ENCODE results near the gene LMX1A.

LMX1A gene

GRCh38 chr1:165235777-165236291 is 120.7 kb downstream of the LMX1A start:
- no peaks in the 10 kb centered on the region for H3K9me3 ChIP-seq
- TF ChIP-seq CTCF (IDR thresholded peaks at IDR 0.05) = no peak
- H3K27ac ChIP-seq = no peak overlapping the region
- H3K27me3 ChIP-seq = peaks cover 0 to 34% of the 10 kb centered on the region in 2 donors
- no peaks in the 10 kb centered on the region for H3K36me3 ChIP-seq
- intact Hi-C loops (cut with DNase I; ENCODE audit: low total_unique reads) = no loop called here
- H3K4me1 ChIP-seq = peaks cover 0 to 15% (median 7%) of the 10 kb centered on the region in 4 donors
- peak overlapping the region; percentile 26 to 31 for H3K4me3 ChIP-seq
- DNase-seq = no peak

GRCh38 chr1:165235155-165235776 is 121.2 kb downstream of the LMX1A start:
- Histone ChIP-seq H3K36me3 (no peaks in the 10 kb centered on the region), H3K9me3 (no peaks in the 10 kb centered on the region), H3K27ac (no peak overlapping the region), H3K4me3 (peak overlapping the region; percentile 26 to 31), H3K27me3 (peaks cover 0 to 34% of the 10 kb centered on the region in 2 donors), H3K4me1 (peaks cover 0 to 15% (median 7%) of the 10 kb centered on the region in 4 donors)
- intact Hi-C loops (cut with DNase I; ENCODE audit: low total_unique reads) = no loop called here
- TF ChIP-seq CTCF (IDR thresholded peaks at IDR 0.05) = no peak
- DNase-seq = no peak

- no peak overlapping the region for H3K27ac ChIP-seq
- H3K36me3 ChIP-seq = no peaks in the 10 kb centered on the region
- peaks cover 0 to 34% of the 10 kb centered on the region in 2 donors for H3K27me3 ChIP-seq
- intact Hi-C loops (cut with DNase I; ENCODE audit: low total_unique reads) = no loop called here
- H3K9me3 ChIP-seq = no peaks in the 10 kb centered on the region
- no peak overlapping the region for H3K4me3 ChIP-seq
- peaks cover 0 to 15% (median 7%) of the 10 kb centered on the region in 4 donors for H3K4me1 ChIP-seq
- TF ChIP-seq CTCF (IDR thresholded peaks at IDR 0.05) = no peak
- no peak for DNase-seq
Measured at GRCh38 chr1:165234149-165234548, 122.4 kb downstream of the LMX1A start.

GRCh38 chr1:165228676-165229075 is 127.8 kb downstream of the LMX1A start:
- no peak overlapping the region for H3K27ac ChIP-seq
- TF ChIP-seq CTCF (IDR thresholded peaks at IDR 0.05) = no peak
- H3K4me3 ChIP-seq = no peak overlapping the region
- peaks cover 0 to 9% of the 10 kb centered on the region in 2 donors for H3K27me3 ChIP-seq
- H3K9me3 ChIP-seq = no peaks in the 10 kb centered on the region
- DNase-seq = no peak
- no peaks in the 10 kb centered on the region for H3K36me3 ChIP-seq
- H3K4me1 ChIP-seq = no peaks in the 10 kb centered on the region
- intact Hi-C loops (cut with DNase I; ENCODE audit: low total_unique reads) = no loop called here

GRCh38 chr1:165228111-165228655 is 128.3 kb downstream of the LMX1A start:
- no peak for TF ChIP-seq CTCF (IDR thresholded peaks at IDR 0.05)
- no peak for DNase-seq
- no peak overlapping the region for H3K4me3 ChIP-seq
- H3K36me3 ChIP-seq = no peaks in the 10 kb centered on the region
- H3K27me3 ChIP-seq = peaks cover 0 to 7% of the 10 kb centered on the region in 2 donors
- H3K27ac ChIP-seq = no peak overlapping the region
- H3K4me1 ChIP-seq = no peaks in the 10 kb centered on the region
- H3K9me3 ChIP-seq = no peaks in the 10 kb centered on the region
- intact Hi-C loops (cut with DNase I; ENCODE audit: low total_unique reads) = no loop called here
